ENCODE data around the gene UNC13C.

- TF ChIP-seq, protein P1, sequence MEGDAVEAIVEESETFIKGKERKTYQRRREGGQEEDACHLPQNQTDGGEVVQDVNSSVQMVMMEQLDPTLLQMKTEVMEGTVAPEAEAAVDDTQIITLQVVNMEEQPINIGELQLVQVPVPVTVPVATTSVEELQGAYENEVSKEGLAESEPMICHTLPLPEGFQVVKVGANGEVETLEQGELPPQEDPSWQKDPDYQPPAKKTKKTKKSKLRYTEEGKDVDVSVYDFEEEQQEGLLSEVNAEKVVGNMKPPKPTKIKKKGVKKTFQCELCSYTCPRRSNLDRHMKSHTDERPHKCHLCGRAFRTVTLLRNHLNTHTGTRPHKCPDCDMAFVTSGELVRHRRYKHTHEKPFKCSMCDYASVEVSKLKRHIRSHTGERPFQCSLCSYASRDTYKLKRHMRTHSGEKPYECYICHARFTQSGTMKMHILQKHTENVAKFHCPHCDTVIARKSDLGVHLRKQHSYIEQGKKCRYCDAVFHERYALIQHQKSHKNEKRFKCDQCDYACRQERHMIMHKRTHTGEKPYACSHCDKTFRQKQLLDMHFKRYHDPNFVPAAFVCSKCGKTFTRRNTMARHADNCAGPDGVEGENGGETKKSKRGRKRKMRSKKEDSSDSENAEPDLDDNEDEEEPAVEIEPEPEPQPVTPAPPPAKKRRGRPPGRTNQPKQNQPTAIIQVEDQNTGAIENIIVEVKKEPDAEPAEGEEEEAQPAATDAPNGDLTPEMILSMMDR (IDR thresholded peaks at IDR 0.05), result peak in 4 of 7 experiments; percentile 13 to 37 (median 22)
- TF ChIP-seq POLR2AphosphoS5 (IDR thresholded peaks at IDR 0.05), result no peak
- no peak for TF ChIP-seq POLR2A (IDR thresholded peaks at IDR 0.05)
Measured at GRCh38 chr15:53962646-53963561, 15.3 kb upstream of the UNC13C start.
